Measurements from ENCODE around the gene ATG7.

ATG7 gene

DNA sequence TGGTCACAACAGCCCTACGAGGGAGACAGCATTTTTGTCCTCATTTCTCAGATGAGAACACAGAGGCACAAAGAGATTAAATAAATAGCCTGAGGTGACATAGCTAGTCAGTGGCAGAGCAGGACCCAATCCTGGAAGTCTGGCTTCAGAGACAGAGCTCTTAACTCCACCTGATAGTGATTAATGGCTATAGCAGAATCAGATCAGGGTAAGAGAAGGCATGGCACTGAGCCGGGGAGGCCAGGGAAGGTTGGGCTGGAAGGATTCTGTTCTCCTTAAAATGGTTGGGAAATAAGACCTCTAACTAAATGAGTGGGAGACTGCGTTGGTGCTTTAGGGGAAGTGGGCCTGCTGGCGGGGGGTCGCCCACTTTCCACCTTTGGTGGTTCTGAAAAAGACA lies 267.0 kb downstream of the ATG7 start:
- no peaks in the 10 kb centered on the region for H3K9me3 ChIP-seq (ENCODE audit: control insufficient read depth, low read length)
- no peaks in the 10 kb centered on the region for H3K27me3 ChIP-seq (ENCODE audit: control insufficient read depth, insufficient read depth, low read length)
- no peak overlapping the region for H2AFZ ChIP-seq
- H3K4me3 ChIP-seq (ENCODE audit: low read depth, low read length) = no peak overlapping the region
- H3K36me3 ChIP-seq (ENCODE audit: control insufficient read depth, insufficient read depth, low read length) = no peaks in the 10 kb centered on the region
- H3K4me1 ChIP-seq = no peaks in the 10 kb centered on the region
- H3K4me2 ChIP-seq (ENCODE audit: low read length) = no peak overlapping the region
- H3K79me2 ChIP-seq = no peaks in the 10 kb centered on the region
- H3K27ac ChIP-seq = no peak overlapping the region
- TF ChIP-seq, protein P1, sequence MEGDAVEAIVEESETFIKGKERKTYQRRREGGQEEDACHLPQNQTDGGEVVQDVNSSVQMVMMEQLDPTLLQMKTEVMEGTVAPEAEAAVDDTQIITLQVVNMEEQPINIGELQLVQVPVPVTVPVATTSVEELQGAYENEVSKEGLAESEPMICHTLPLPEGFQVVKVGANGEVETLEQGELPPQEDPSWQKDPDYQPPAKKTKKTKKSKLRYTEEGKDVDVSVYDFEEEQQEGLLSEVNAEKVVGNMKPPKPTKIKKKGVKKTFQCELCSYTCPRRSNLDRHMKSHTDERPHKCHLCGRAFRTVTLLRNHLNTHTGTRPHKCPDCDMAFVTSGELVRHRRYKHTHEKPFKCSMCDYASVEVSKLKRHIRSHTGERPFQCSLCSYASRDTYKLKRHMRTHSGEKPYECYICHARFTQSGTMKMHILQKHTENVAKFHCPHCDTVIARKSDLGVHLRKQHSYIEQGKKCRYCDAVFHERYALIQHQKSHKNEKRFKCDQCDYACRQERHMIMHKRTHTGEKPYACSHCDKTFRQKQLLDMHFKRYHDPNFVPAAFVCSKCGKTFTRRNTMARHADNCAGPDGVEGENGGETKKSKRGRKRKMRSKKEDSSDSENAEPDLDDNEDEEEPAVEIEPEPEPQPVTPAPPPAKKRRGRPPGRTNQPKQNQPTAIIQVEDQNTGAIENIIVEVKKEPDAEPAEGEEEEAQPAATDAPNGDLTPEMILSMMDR (IDR thresholded peaks at IDR 0.05) = no peak
- H3K9ac ChIP-seq = no peak overlapping the region

- no peaks in the 10 kb centered on the region for H3K9me3 ChIP-seq (ENCODE audit: control insufficient read depth, low read length)
- H3K79me2 ChIP-seq = no peaks in the 10 kb centered on the region
- H3K4me3 ChIP-seq (ENCODE audit: low read depth, low read length) = no peak overlapping the region
- H3K4me1 ChIP-seq = no peaks in the 10 kb centered on the region
- TF ChIP-seq, protein P1 (IDR thresholded peaks at IDR 0.05) = no peak
- no peaks in the 10 kb centered on the region for H3K27me3 ChIP-seq (ENCODE audit: control insufficient read depth, insufficient read depth, low read length)
- no peak overlapping the region for H3K4me2 ChIP-seq (ENCODE audit: low read length)
- no peak overlapping the region for H2AFZ ChIP-seq
- no peaks in the 10 kb centered on the region for H3K36me3 ChIP-seq (ENCODE audit: control insufficient read depth, insufficient read depth, low read length)
- H3K27ac ChIP-seq = no peak overlapping the region
- H3K9ac ChIP-seq = no peak overlapping the region
These were observed 267.5 kb downstream of the ATG7 start for GRCh38 chr3:11539677-11540076.

- H3K4me2 ChIP-seq (ENCODE audit: low read length) = no peak overlapping the region
- TF ChIP-seq, protein P1 (IDR thresholded peaks at IDR 0.05) = no peak
- H3K27ac ChIP-seq = no peak overlapping the region
- H3K9ac ChIP-seq = no peak overlapping the region
- H3K9me3 ChIP-seq (ENCODE audit: control insufficient read depth, low read length) = no peaks in the 10 kb centered on the region
- H3K36me3 ChIP-seq (ENCODE audit: control insufficient read depth, insufficient read depth, low read length) = no peaks in the 10 kb centered on the region
- H3K4me3 ChIP-seq (ENCODE audit: low read depth, low read length) = no peak overlapping the region
- no peaks in the 10 kb centered on the region for H3K79me2 ChIP-seq
- H2AFZ ChIP-seq = no peak overlapping the region
- H3K4me1 ChIP-seq = no peaks in the 10 kb centered on the region
- H3K27me3 ChIP-seq (ENCODE audit: control insufficient read depth, insufficient read depth, low read length) = no peaks in the 10 kb centered on the region
These were observed 269.4 kb downstream of the ATG7 start for GRCh38 chr3:11541321-11542303.

DNA sequence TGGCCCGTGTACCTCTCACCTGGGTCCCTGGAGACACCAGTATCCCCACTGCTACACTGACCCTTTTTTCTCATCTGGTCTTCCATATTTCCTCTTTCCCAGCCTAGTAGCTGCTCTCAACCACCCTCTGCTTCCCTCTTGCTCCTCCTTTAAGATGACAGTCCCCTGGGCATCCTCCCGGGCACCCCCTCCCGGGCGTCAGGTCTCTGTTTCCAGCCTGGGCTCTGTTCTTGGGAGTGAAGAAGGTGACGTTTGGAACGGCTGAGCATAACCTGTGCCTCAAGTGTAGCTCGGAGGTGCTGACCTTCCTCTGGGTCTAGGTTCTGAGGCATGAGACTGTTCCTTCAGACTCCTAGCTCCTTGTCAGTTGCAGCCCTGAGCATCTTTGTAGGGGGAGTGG lies 270.4 kb downstream of the ATG7 start:
- Histone ChIP-seq H3K9me3 (ENCODE audit: control insufficient read depth, low read length) (no peaks in the 10 kb centered on the region), H3K36me3 (ENCODE audit: control insufficient read depth, insufficient read depth, low read length) (no peaks in the 10 kb centered on the region), H3K27me3 (ENCODE audit: control insufficient read depth, insufficient read depth, low read length) (no peaks in the 10 kb centered on the region), H3K4me1 (no peaks in the 10 kb centered on the region), H2AFZ (no peak overlapping the region), H3K79me2 (no peaks in the 10 kb centered on the region), H3K27ac (no peak overlapping the region), H3K4me3 (ENCODE audit: low read depth, low read length) (no peak overlapping the region), H3K9ac (no peak overlapping the region), H3K4me2 (ENCODE audit: low read length) (no peak overlapping the region)
- TF ChIP-seq, protein P1 (IDR thresholded peaks at IDR 0.05) = no peak

All from parathyroid adenoma (tissue), 2 donors.